NAMALWA (cell line): Measurements from ENCODE around the gene ATXN7L1.
"Not testable (repeated sequence)": the region's sequence is repeated elsewhere in the genome, so short reads cannot be mapped to it uniquely, and the experiment has no call there.

Experiments used
- DNase-seq: peaks from one replicate; pipeline ENCODE4 v3.0.0-alpha.2; 2015; ENCODE audit warnings: low spot score

ATXN7L1 gene

DNA sequence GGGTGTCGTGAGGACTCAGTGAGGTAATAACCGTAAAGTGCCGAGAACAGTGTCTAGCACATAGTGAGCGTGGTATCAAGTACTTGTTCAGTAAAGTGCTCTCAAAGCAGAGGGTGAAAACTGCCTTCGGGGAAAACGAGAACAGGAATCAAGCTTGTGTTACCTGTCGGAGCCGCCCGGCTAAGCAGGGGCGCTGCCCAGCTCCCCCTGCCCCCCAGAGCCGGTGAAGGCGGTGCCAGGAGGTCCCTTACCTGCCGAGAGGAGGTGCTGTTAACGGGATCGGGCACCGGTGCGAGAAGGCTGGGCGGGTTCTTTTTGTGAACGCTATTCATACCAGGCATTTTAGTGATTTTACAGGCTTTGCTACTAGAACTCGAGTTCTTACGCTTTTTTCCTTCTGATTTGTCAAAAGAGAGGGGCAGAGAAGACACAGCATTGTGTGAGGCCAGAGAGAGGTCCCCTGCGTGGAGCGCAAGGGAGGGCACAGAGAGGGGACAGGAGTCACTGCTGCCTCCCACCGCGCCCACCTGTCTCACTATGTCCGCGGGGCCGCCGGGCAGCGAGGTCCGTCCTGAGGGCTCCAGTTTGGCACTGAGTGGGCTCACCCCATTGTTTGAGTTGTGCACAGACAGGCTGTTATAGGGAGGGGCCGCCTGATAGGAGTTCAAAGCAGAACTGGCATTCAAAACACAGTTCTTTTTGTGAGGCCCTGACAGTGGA, 262.6 kb downstream of the ATXN7L1 start:
- no peak for DNase-seq

GRCh38 chr7:105612806-105613205, 263.6 kb downstream of the ATXN7L1 start:
- DNase-seq: no peak

GRCh38 chr7:105611856-105612775, 264.3 kb downstream of the ATXN7L1 start:
- DNase-seq: no peak

- no peak for DNase-seq
Observed at GRCh38 chr7:105610165-105610930, 266.1 kb downstream of the ATXN7L1 start.

GRCh38 chr7:105602325-105603305, 273.8 kb downstream of the ATXN7L1 start:
- no peak for DNase-seq

GRCh38 chr7:105600720-105601550, 275.5 kb downstream of the ATXN7L1 start:
- no peak for DNase-seq

DNA sequence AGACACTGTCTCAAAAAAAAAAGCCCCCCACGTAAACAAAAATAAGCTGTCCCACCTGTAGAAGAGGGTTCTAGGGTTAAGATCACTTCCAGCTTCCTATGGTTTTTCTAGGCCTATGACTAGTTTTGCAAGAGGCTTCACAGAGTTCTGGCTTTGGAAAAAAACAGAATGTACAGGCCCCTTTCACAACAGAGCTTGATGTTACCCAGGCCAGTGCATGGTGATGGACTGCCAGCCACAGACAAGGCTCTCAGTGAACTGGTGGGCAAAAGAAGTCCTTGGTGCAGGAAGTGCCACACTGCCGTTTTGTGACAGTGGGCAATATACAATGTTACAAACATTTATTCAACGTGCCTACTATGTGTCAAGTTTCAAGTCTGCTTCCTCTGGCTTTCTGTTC, 276.8 kb downstream of the ATXN7L1 start:
- DNase-seq: no peak

GRCh38 chr7:105599080-105599479, 277.3 kb downstream of the ATXN7L1 start:
- DNase-seq: not testable (repeated sequence)

- DNase-seq: no peak
Observed at GRCh38 chr7:105596866-105597265, 279.5 kb downstream of the ATXN7L1 start.

- no peak for DNase-seq
Observed at GRCh38 chr7:105594034-105594433, 282.4 kb downstream of the ATXN7L1 start.

DNA sequence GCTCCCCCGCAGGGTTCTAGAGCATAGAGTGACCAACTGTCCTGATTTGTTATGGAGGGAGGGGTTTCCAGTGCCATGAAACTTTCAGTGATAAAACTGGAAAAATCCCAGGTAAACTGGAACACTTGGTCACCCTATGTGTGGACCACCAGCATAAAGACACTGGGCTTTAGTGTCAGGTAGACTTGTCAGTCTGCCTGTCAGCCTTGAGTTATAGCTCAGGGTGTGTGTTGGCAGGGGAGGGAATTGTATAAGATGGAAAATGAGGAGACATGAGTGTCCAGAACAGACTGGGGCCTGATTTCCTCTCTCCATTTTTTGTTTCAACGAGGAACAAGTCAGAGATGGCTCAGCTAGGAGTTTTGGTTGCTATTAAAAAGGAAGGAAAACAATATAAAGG, 284.9 kb downstream of the ATXN7L1 start:
- DNase-seq: no peak

DNA sequence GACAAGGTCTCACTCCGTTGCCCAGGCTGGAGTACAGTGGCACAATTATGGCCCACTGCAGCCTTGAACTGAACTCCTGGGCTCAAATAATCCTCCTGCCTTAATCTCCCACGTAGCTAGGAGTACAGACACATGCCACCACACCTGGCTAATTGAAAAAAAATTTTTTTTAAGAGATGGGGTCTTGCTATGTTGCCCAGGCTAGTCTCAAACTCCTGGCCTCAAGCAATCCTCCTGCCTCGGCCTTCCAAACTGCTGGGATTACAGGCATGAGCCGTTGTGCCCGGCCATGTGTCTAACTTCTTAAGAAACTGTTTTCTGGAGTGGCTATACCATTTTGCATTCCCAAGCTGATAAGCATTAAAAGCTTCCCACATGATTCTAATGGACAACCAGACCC, 285.6 kb downstream of the ATXN7L1 start:
- no peak for DNase-seq

DNA sequence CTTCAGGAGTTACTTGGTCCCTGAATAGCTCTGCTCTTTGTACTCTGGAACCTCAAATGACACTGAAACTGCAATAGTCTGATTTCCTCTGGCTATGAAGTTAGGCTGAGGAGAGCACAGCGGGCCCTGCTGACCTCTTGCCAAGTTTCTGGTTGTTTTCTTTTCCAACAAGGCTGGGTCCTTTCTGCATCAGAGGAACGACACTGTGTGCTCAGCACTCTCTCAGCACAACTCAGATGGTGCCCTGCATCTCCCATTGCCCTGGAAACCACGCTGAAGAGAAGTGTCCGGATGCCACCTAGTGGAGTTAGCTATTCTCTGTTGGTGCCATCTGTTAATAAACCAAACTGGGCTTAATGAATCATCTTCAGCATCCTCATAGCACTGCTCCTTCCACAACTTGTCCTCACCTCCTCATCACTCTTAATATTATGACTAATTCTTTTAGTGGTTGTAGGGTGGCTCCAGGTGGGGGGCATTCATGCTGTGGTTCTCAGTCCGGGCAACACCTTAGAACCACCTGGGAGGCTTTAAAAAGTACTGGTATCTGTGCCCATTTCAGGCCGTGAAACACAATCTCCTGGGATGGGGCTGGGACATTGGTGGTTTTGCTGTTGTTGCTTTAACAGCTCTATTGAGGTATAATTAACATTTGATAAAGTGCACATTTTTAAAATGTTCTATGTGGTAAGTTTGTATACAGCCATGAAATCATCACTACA, 286.9 kb downstream of the ATXN7L1 start:
- DNase-seq: peak; percentile 94

- peak; percentile 43 for DNase-seq
Observed at GRCh38 chr7:105587909-105588635, 288.3 kb downstream of the ATXN7L1 start.

DNA sequence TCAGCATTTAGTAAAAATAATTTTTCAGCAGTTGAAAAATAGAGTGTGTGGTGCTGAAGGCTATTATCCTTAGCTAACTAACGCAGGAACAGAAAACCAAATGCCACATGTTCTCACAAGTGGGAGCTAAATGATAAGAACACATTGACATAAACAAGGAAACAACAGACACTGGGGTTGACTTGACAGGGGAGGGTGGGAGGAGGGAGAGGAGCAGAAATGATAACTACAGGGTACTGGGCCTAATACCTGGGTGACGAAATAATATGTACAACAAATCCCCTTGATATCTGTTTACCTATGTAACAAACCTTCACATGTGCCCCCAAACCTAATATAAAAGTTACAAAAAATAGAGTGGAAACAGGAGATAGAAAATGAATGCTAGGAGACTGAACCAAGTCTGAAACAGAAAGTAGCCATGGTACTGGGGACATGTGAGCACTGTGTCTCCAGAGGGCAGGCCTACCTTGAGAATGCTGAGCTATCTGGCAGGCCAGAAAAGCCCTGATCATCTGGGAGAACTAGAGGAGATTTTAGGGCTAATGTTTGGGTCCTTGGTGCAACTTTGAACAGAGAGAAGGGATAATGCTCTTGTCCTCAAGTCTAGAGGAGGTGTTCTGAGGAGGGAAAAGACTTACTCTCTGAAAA, 290.4 kb downstream of the ATXN7L1 start:
- no peak for DNase-seq

DNA sequence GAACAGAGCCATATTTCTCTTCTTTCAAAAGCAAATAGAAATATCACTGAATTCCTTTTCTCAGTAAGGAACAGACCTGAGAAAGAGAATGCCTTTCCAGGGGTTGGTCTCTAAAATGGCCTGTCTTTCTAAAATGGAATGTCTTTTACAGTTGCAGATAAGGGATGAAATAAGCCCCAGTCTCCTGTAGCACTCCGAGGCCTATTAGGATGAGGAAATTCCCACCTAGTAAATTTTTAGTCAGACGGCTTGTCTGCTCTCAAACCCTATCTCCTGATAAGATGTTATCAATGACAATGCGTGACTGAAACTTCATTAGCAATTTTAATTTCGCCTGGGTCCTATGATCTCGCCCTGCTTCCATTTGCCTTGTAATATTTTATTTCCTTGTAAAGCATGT, 292.2 kb downstream of the ATXN7L1 start:
- DNase-seq: no peak

- DNase-seq: no peak
Observed at GRCh38 chr7:105583061-105583460, 293.3 kb downstream of the ATXN7L1 start.

DNA sequence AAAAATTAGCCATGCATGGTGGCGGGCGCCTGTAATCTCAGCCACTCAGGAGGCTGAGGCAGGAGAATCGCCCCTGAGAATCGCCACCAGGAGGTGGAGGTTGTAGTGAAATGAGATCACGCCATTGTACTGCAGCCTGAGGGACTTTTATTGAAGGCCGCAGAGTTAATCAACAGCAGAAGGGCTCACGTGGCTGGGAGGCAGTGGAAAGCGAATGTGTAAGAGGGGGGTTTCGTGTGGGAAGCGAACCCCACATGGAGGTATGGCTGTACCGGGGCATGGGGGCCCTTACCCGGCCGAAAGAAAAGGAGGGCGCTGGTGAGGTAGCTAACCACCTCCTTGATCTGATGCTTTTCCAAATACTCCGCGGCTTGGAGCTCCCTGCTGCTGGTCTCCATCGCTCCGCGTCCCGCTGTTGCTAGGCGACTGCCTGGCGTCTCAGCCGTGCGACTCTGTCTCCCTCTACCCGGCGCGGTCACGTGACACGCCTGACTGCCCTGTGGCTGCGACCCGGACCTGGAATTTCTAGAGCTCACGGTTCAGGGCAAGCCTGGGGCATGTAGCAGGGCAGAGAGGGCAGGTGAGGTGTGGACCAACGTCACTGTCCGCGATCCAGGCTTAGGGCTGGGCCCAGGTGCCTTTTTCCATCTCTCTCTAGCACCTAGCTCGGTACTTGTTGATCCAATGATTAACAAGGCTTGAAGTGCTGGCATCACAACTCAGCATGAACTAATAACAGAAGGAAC, 295.2 kb downstream of the ATXN7L1 start, which contains the start of gene EFCAB10:
Gene EFCAB10 (minus strand): TSS at position 428 of the 746 bp plus-strand sequence. CDS start 30 bp downstream, at position 398.
- no peak for DNase-seq
